Measurements from ENCODE around the gene A4GNT. TPM values are rescaled to one million over a fixed set of nuclear protein-coding genes. Genes with fewer than 3 reads are reported as not detected.

Gene A4GNT
- total RNA-seq, 1 experiment from 2014 or later: not detected

- DNase-seq: peak; percentile 62 to 67
- H3K27me3 Mint-ChIP-seq (ENCODE audit: insufficient read depth, unreplicated experiment): no peaks in the 10 kb centered on the region
- Histone ChIP-seq H3K4me1 (peaks cover 5% of the 10 kb centered on the region), H3K27me3 (replicated peaks; ENCODE audit: control insufficient read depth, insufficient read depth, low read length) (no peaks in the 10 kb centered on the region; the same call in 1 of the 2 replicates), H3K9me3 (no peaks in the 10 kb centered on the region), H3K4me3 (ENCODE audit: low read depth, low read length) (peak within 1 kb of the TSS; percentile 49), H3K36me3 (ENCODE audit: control insufficient read depth, insufficient read depth, low read length) (no peaks in the 10 kb centered on the region)
- peak; percentile 30 to 57 for TF ChIP-seq CTCF (IDR thresholded peaks at IDR 0.05; ENCODE audit: insufficient read depth in 1 of 2, low read depth in 1 of 2, low read length in 1 of 2, severe bottlenecking in 1 of 2, unreplicated experiment in 1 of 2)
- peak within 1 kb of the TSS; percentile 74 for H3K27ac Mint-ChIP-seq (ENCODE audit: unreplicated experiment)
- H3K36me3 Mint-ChIP-seq (ENCODE audit: insufficient read depth, unreplicated experiment): no peaks in the 10 kb centered on the region
- POLR2A ChIA-PET: interaction anchor here (0.9 kb wide), 1 partner anchor 72 kb away, joined by 3 read pairs; no protein-coding TSS in a partner anchor
- intact Hi-C loops (cut with micrococcal nuclease; ENCODE audit: unreplicated experiment): loop anchor here (5.0 kb wide), 1 partner anchor 33 kb away; no protein-coding TSS in a partner anchor
- no TSS peak for BruUV-seq (replicated peaks)
- CTCF ChIA-PET: interaction anchor here (0.8 to 1.1 kb wide), 2 partner anchors 14 to 33 kb away, joined by 4 to 5 read pairs; no protein-coding TSS in a partner anchor
- H3K4me3 Mint-ChIP-seq (ENCODE audit: unreplicated experiment): peak within 1 kb of the TSS; percentile 89
- no peaks in the 10 kb centered on the region for H3K4me1 Mint-ChIP-seq (ENCODE audit: low read depth, unreplicated experiment)
- H3K9me3 Mint-ChIP-seq (ENCODE audit: unreplicated experiment): no peaks in the 10 kb centered on the region
Observed at GRCh38 chr3:138114988-138115971, 16.9 kb downstream of the A4GNT start, which contains the start of gene DZIP1L. Gene DZIP1L, minus strand, starts transcription at chr3:138115608. Its CDS starts 11,637 bp downstream, at chr3:138103971.

- Mint-ChIP-seq H3K36me3 (ENCODE audit: insufficient read depth, unreplicated experiment) (no peaks in the 10 kb centered on the region), H3K9me3 (ENCODE audit: unreplicated experiment) (no peaks in the 10 kb centered on the region), H3K4me1 (ENCODE audit: low read depth, unreplicated experiment) (no peaks in the 10 kb centered on the region), H3K27me3 (ENCODE audit: insufficient read depth, unreplicated experiment) (no peaks in the 10 kb centered on the region), H3K4me3 (ENCODE audit: unreplicated experiment) (peak overlapping the region; percentile 89), H3K27ac (ENCODE audit: unreplicated experiment) (peak overlapping the region; percentile 74)
- ChIA-PET POLR2A (interaction anchor here (0.9 kb wide), 1 partner anchor 73 kb away, joined by 3 read pairs; no protein-coding TSS in a partner anchor), CTCF (no interaction called here)
- no peak for TF ChIP-seq CTCF (IDR thresholded peaks at IDR 0.05; ENCODE audit: insufficient read depth in 1 of 2, low read depth in 1 of 2, low read length in 1 of 2, severe bottlenecking in 1 of 2, unreplicated experiment in 1 of 2)
- intact Hi-C loops (cut with micrococcal nuclease; ENCODE audit: unreplicated experiment): no loop called here
- Histone ChIP-seq H3K27me3 (replicated peaks; ENCODE audit: control insufficient read depth, insufficient read depth, low read length) (no peaks in the 10 kb centered on the region; the same call in 1 of the 2 replicates), H3K9me3 (no peaks in the 10 kb centered on the region), H3K4me1 (peaks cover 5% of the 10 kb centered on the region), H3K4me3 (ENCODE audit: low read depth, low read length) (peak overlapping the region; percentile 49), H3K36me3 (ENCODE audit: control insufficient read depth, insufficient read depth, low read length) (no peaks in the 10 kb centered on the region)
- BruUV-seq (replicated peaks): no TSS peak
- no peak for DNase-seq
Observed at GRCh38 chr3:138114431-138114918, 17.7 kb downstream of the A4GNT start.

- Histone ChIP-seq H3K9me3 (no peaks in the 10 kb centered on the region), H3K36me3 (ENCODE audit: control insufficient read depth, insufficient read depth, low read length) (no peaks in the 10 kb centered on the region), H3K4me1 (peaks cover 5% of the 10 kb centered on the region), H3K27me3 (replicated peaks; ENCODE audit: control insufficient read depth, insufficient read depth, low read length) (no peaks in the 10 kb centered on the region; the same call in 1 of the 2 replicates), H3K4me3 (ENCODE audit: low read depth, low read length) (no peak overlapping the region)
- no peak overlapping the region for H3K4me3 Mint-ChIP-seq (ENCODE audit: unreplicated experiment)
- POLR2A ChIA-PET: no interaction called here
- no peaks in the 10 kb centered on the region for H3K27me3 Mint-ChIP-seq (ENCODE audit: insufficient read depth, unreplicated experiment)
- intact Hi-C loops (cut with micrococcal nuclease; ENCODE audit: unreplicated experiment): no loop called here
- H3K9me3 Mint-ChIP-seq (ENCODE audit: unreplicated experiment): no peaks in the 10 kb centered on the region
- no peak for DNase-seq
- CTCF ChIA-PET: no interaction called here
- H3K36me3 Mint-ChIP-seq (ENCODE audit: insufficient read depth, unreplicated experiment): no peaks in the 10 kb centered on the region
- no TSS peak for BruUV-seq (replicated peaks)
- H3K4me1 Mint-ChIP-seq (ENCODE audit: low read depth, unreplicated experiment): no peaks in the 10 kb centered on the region
- TF ChIP-seq CTCF (IDR thresholded peaks at IDR 0.05; ENCODE audit: insufficient read depth in 1 of 2, low read depth in 1 of 2, low read length in 1 of 2, severe bottlenecking in 1 of 2, unreplicated experiment in 1 of 2): no peak
- no peak overlapping the region for H3K27ac Mint-ChIP-seq (ENCODE audit: unreplicated experiment)
Observed at GRCh38 chr3:138113326-138113725, 18.9 kb downstream of the A4GNT start.

Data from Caco-2 (cell line).